ENCODE measurements around the gene CMBL.

The CMBL gene

GRCh38 chr5:10335711-10336470 lies 28.2 kb upstream of the CMBL start:
- intact Hi-C loops (cut with DNase I) = no loop called here
- peak in 2 of 42 donors; percentile 16 to 33 for DNase-seq

GRCh38 chr5:10334831-10335230 lies 27.1 kb upstream of the CMBL start:
- intact Hi-C loops (cut with DNase I) = no loop called here
- DNase-seq = peak in 2 of 42 donors; percentile 32 to 37

- DNase-seq = peak in 37 of 42 donors; percentile 18 to 72 (median 44)
- intact Hi-C loops (cut with DNase I) = no loop called here
Observed at GRCh38 chr5:10333154-10334006, 25.7 kb upstream of the CMBL start.

GRCh38 chr5:10332301-10332700 lies 24.6 kb upstream of the CMBL start:
- DNase-seq = peak in 2 of 42 donors; percentile 27 to 30
- intact Hi-C loops (cut with DNase I) = no loop called here

GRCh38 chr5:10331341-10331796 lies 23.7 kb upstream of the CMBL start:
- intact Hi-C loops (cut with DNase I) = no loop called here
- DNase-seq = peak in 14 of 42 donors; percentile 20 to 57 (median 36)

GRCh38 chr5:10330511-10331230 lies 23.0 kb upstream of the CMBL start:
- intact Hi-C loops (cut with DNase I) = no loop called here
- DNase-seq = peak in 2 of 42 donors; percentile 12 to 32

GRCh38 chr5:10329820-10330481 lies 22.2 kb upstream of the CMBL start:
- intact Hi-C loops (cut with DNase I) = no loop called here
- DNase-seq = peak in 13 of 42 donors; percentile 8 to 54 (median 34)

GRCh38 chr5:10329446-10329819 lies 21.7 kb upstream of the CMBL start:
- DNase-seq = no peak
- intact Hi-C loops (cut with DNase I) = no loop called here

DNA sequence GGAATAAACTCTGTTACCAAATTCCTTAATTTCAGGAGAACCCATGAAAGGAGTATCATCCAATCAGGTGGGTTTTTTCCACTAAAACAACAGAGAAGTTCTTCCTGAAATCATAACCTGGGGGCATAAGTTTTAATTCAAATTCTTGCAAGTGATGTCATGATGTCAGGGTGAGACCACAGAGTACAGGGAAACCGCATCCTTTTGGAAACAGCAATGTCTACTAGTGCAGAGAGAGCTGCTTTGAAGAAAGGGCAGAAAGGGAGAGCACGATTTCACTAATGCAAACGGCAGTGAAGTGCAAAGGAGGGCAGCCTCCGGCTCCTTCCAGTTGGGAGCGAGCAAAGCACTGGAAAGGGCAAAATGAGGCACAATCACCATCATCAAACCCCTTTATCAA lies 20.6 kb upstream of the CMBL start:
- DNase-seq = peak in 4 of 42 donors; percentile 8 to 30 (median 23)
- intact Hi-C loops (cut with DNase I) = no loop called here

DNA sequence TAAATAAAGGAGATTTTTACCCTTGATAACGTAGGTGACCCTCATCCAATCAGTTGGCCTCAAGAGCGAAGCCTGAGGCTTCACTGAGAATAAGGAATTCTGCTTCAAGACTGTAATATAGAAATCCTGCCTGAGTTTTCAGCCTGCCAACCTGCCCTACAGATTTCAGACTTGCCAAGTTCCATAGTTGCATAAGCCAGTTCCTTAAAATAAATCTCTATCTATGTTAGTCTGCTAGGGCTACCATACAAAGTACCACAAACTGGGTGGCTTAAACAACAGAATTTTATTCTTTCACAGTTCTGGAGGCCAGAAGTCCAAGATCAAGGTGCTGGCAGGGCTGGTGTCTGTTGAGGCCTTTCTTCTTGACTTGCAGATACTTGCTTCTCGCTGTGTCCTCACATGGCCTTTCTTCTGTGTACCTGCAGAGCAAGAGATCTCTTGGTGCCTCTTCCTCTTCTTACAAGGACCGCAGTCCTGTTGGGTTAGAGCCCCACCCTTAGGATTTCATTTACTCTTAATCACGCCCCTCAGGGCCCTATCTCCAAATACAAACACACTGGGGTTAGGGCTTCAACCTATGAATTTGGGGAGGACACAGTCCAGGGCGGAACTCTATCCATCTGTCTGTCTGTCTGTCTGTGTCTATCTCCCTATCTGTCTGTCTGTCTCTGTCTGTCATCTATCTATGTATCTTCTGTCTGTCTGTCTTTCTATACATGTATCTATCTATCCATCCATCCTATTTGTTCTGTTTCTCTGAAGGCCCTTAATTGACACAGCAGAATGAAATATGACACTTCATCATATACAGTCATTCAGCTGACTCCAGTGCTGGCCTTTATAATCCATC lies 17.0 kb upstream of the CMBL start:
- intact Hi-C loops (cut with DNase I) = no loop called here
- peak in 4 of 42 donors; percentile 2 to 39 (median 18) for DNase-seq

DNA sequence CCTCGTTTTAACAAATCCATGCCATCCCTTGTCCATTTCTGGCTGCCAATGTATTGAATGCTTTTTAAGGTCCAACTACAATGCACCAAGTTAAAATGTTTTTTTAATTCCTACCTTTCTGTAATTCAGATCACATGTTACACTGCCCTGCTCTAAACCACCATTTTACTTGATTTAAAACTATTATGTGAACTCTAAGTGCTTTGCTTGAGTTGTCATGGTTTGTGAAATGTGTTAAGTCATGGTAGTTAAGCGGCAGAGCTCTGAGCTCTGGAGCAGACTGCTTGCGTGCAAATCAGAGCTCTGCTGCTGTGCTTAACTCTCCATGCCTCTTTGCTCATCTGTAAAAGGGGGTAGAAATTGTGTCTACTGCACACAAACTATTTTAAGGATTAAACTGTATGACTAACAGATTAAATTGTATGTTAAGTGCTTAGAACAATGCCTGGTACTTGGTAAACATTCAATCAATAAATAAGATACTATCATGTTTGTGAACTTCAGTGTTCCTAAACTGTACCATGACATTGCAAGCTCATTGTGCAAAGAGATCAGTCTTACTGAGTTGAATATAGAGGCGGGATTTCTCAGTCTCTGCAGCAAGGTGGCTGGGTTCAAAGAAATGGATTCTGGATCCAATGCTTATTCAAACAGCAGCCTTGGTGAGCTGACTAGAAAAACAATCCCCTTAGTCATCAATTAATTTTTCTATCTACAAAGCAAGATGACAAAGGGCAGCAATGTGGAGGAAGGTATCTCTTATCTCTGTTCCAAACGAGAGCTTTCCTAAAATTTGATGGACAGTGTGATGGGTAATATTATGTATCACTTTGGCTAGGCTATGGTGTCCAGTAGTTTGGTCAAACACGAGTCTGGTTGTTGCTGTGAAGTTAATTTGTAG lies 16.1 kb upstream of the CMBL start:
- peak in 7 of 42 donors; percentile 16 to 56 (median 33) for DNase-seq

GRCh38 chr5:10321882-10322281 lies 14.2 kb upstream of the CMBL start:
- peak in 1 of 42 donors; percentile 1 for DNase-seq
- intact Hi-C loops (cut with DNase I) = no loop called here

More for the DNA sequence above, 16.1 kb upstream of the CMBL start:
- intact Hi-C loops (cut with DNase I) = no loop called here

DNA sequence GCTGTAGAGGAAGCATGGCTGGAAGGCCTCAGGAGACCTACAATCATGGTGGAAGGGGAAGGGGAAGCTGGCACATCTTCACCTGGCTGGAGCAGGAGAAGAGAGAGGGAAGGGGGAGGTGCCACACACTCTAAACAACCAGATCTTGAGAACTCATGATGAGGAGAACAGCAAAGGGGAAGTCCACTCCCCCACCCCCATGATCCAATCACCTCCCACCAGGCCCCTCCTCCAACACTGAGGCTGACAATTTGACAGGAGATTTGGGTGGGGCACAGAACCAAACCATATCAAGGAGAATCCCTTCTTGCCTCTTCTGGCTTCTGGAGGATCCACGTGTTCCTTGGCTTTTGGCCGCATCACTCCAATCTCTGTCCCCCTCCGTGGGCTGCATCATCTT lies 13.1 kb upstream of the CMBL start:
- intact Hi-C loops (cut with DNase I) = no loop called here
- no peak for DNase-seq

- no peak for DNase-seq
- intact Hi-C loops (cut with DNase I) = no loop called here
Observed at GRCh38 chr5:10319202-10319851, 11.6 kb upstream of the CMBL start.

GRCh38 chr5:10317825-10318682 lies 10.4 kb upstream of the CMBL start:
- DNase-seq = peak in 1 of 42 donors; percentile 38
- intact Hi-C loops (cut with DNase I) = no loop called here
